GM12878 (cell line): Measurements from ENCODE around the gene MORC3. TPM values are rescaled to one million over a fixed set of nuclear protein-coding genes. Genes with fewer than 3 reads are reported as not detected.

Experiments used
- ATAC-seq: fragments of 200-7000 bp; cut with Tn5 transposase; 3 replicates; pipeline ENCODE4 v1.9.1; 2020; ENCODE audit warnings: mild to moderate bottlenecking, moderate library complexity
- BruUV-seq: library from RNA; stranded (reverse); fragments of 400-500 nt; replicated peaks from 2 replicates; lab custom pipeline; 2021; lab: Mats Ljungman, UMichigan
- CTCF ChIA-PET: fragments of 300-600 bp; sonication (Branson Sonifier 250); formaldehyde crosslinking; extraction: SDS; loops from one replicate; lab custom pipeline; 2021; ENCODE audit warnings: inconsistent platforms; lab: Yijun Ruan, JAX
- POLR2A ChIA-PET: fragments of 350-600 bp; formaldehyde crosslinking; extraction: SDS; loops from one replicate; lab custom pipeline; 2021; ENCODE audit warnings: inconsistent platforms; lab: Charles Lee
- RAD21 ChIA-PET: fragments of 300-600 bp; sonication (Branson Sonifier 250); formaldehyde crosslinking; loops from one replicate; lab custom pipeline; 2023; ENCODE audit warnings: antibody characterized with exemption; ENCODE audit not compliant: unreplicated experiment; lab: Charles Lee
- SMC1A ChIA-PET: fragments of 300-600 bp; sonication (Branson Sonifier 250); formaldehyde crosslinking; loops from one replicate; lab custom pipeline; 2023; ENCODE audit not compliant: unreplicated experiment, uncharacterized antibody; lab: Charles Lee
- DNase-seq: peaks from one replicate; pipeline ENCODE4 v3.0.0-alpha.2; 2011; ENCODE audit warnings: low read depth, low spot score
- FAIRE-seq: peaks from 3 replicates; lab custom pipeline; 2011; peaks lifted over from hg19 to GRCh38; lab: Jason Lieb, UNC
- H2AFZ ChIP-seq: 2 replicates; pipeline ENCODE4 v1.6.0; 2011; ENCODE audit warnings: low read depth, low read length, control low read depth; ENCODE audit not compliant: control insufficient read depth
- H3K27ac ChIP-seq: 2 replicates; pipeline ENCODE4 v1.5.1; 2011; ENCODE audit warnings: control low read depth; ENCODE audit not compliant: control insufficient read depth, insufficient read depth
- H3K27me3 ChIP-seq, 2 experiments: replicated peaks in 1 of 2; 2 replicates each; pipeline versions ENCODE4 v1.6.0 to v1.6.1; 2011; ENCODE audit warnings: low read length in 1 of 2; ENCODE audit not compliant: control insufficient read depth in 2 of 2, insufficient read depth in 2 of 2
- H3K36me3 ChIP-seq, 2 experiments: 2 replicates each; pipeline ENCODE4 v1.5.1; 2011; ENCODE audit warnings: low read length in 1 of 2; ENCODE audit not compliant: control insufficient read depth in 2 of 2, insufficient read depth in 2 of 2
- H3K4me1 ChIP-seq: 2 replicates; pipeline ENCODE4 v1.6.1; 2011; ENCODE audit warnings: mild to moderate bottlenecking, low read length, moderate library complexity, mixed read lengths; ENCODE audit not compliant: control insufficient read depth, insufficient read depth
- H3K4me2 ChIP-seq: 2 replicates; pipeline ENCODE4 v1.6.0; 2011; ENCODE audit warnings: control low read depth; ENCODE audit not compliant: control insufficient read depth, insufficient read depth
- H3K4me3 ChIP-seq: fragments of 200-600 bp; sonication (generic); 2 replicates; pipeline ENCODE4 v1.5.1; 2016
- H3K79me2 ChIP-seq: 2 replicates; pipeline ENCODE4 v1.6.0; 2011; ENCODE audit warnings: low read length; ENCODE audit not compliant: control insufficient read depth, insufficient read depth
- H3K9ac ChIP-seq: 2 replicates; pipeline ENCODE4 v1.8.0; 2011; ENCODE audit warnings: low read length, control low read depth, mixed read lengths; ENCODE audit not compliant: control insufficient read depth, insufficient read depth
- H3K9me3 ChIP-seq: replicated peaks from 3 replicates; pipeline ENCODE4 v1.5.1; 2011; ENCODE audit warnings: mild to moderate bottlenecking, low read length; ENCODE audit not compliant: control insufficient read depth, insufficient read depth
- H4K20me1 ChIP-seq: 2 replicates; pipeline ENCODE4 v1.6.0; 2011; ENCODE audit not compliant: control insufficient read depth, insufficient read depth
- BCL11A ChIP-seq: IDR thresholded peaks from 2 replicates; pipeline ENCODE4 v1.6.1; 2011; ENCODE audit warnings: low read depth, low read length
- BHLHE40 ChIP-seq, 2 experiments: fragments of 450-650 bp in 1 of 2; IDR thresholded peaks; 2 replicates each; pipeline ENCODE4 v1.6.1; 2011 to 2017; ENCODE audit warnings: low read depth in 2 of 2, borderline replicate concordance in 1 of 2, improper control_type of control experiment in 1 of 2, low read length in 1 of 2, mild to moderate bottlenecking in 1 of 2
- CBX5 ChIP-seq: sonication (generic); IDR thresholded peaks from 2 replicates; pipeline ENCODE4 v1.6.1; 2016; ENCODE audit warnings: low read depth, moderate library complexity, mild to moderate bottlenecking, inconsistent platforms
- CHD1 ChIP-seq: IDR thresholded peaks from 2 replicates; pipeline ENCODE4 v1.6.1; 2012; ENCODE audit warnings: low read depth, low read length, improper control_type of control experiment
- CHD4 ChIP-seq: fragments of 200-600 bp; sonication (generic); IDR thresholded peaks from 2 replicates; pipeline ENCODE4 v1.6.1; 2016; ENCODE audit warnings: mild to moderate bottlenecking
- HDGF ChIP-seq: fragments of 450-650 bp; IDR thresholded peaks from 2 replicates; pipeline ENCODE4 v1.6.1; 2016; ENCODE audit warnings: antibody characterized with exemption
- IKZF1 ChIP-seq: fragments of 450-650 bp; conservative IDR thresholded peaks from 2 replicates; pipeline ENCODE4 v1.6.1; 2017; ENCODE audit warnings: antibody characterized with exemption, mild to moderate bottlenecking
- IKZF2 ChIP-seq, 2 experiments: fragments of 450-650 bp; IDR thresholded peaks; 2 replicates each; pipeline ENCODE4 v1.6.1; 2017; ENCODE audit warnings: mild to moderate bottlenecking in 2 of 2, moderate library complexity in 2 of 2
- NFIC ChIP-seq: IDR thresholded peaks from 2 replicates; pipeline ENCODE4 v1.6.1; 2012; ENCODE audit warnings: low read depth, mild to moderate bottlenecking, inconsistent platforms, low read length, moderate library complexity
- NR2F1 ChIP-seq: fragments of 450-650 bp; conservative IDR thresholded peaks from 2 replicates; pipeline ENCODE4 v1.6.1; 2017; ENCODE audit warnings: mild to moderate bottlenecking
- POU2F2 ChIP-seq: IDR thresholded peaks from 3 replicates; pipeline ENCODE4 v1.6.1; 2011; ENCODE audit warnings: low read depth, mild to moderate bottlenecking, low read length, borderline replicate concordance
- RAD51 ChIP-seq: fragments of 450-650 bp; IDR thresholded peaks from 2 replicates; pipeline ENCODE4 v1.6.1; 2016; ENCODE audit warnings: moderate library complexity, mild to moderate bottlenecking, inconsistent platforms
- SIN3A ChIP-seq: IDR thresholded peaks from 2 replicates; pipeline ENCODE4 v1.6.1; 2012; ENCODE audit warnings: low read depth, low read length, improper control_type of control experiment
- SMC3 ChIP-seq: IDR thresholded peaks from 2 replicates; pipeline ENCODE4 v1.6.1; 2011; ENCODE audit warnings: low read length, improper control_type of control experiment, borderline replicate concordance
- SP1 ChIP-seq: IDR thresholded peaks from one replicate; pipeline ENCODE4 v1.6.1; 2011; ENCODE audit warnings: low read depth, low read length
- SRF ChIP-seq, 2 experiments: IDR thresholded peaks; 2 replicates each; pipeline ENCODE4 v1.6.1; 2011; ENCODE audit warnings: low read depth in 2 of 2, low read length in 2 of 2, mild to moderate bottlenecking in 1 of 2, moderate library complexity in 1 of 2
- ZBED1 ChIP-seq: IDR thresholded peaks from 2 replicates; pipeline ENCODE4 v1.6.1; 2016; ENCODE audit warnings: borderline replicate concordance
- WGBS: methylation state at CpG from one replicate; pipeline ENCODE4 v1.1.6; 2016; ENCODE audit warnings: low lambda C conversion rate; ENCODE audit not compliant: insufficient replicate concordance, insufficient coverage; ENCODE audit errors: missing lambda C conversion rate; 5-methylcytosine and 5-hydroxymethylcytosine counted together
- in situ Hi-C: fragments of 300-500 bp; cut with MboI; formaldehyde crosslinking; loops from 9 replicates; pipeline ENCODE4 v1.14.3; 2018; ENCODE audit warnings: mixed read lengths
- intact Hi-C: fragments of 100-400 bp; cut with micrococcal nuclease; formaldehyde crosslinking; loops from one replicate; pipeline ENCODE4 v1.14.2; 2022; ENCODE audit not compliant: unreplicated experiment
- polyA plus RNA-seq, 11 experiments: library from polyadenylated mRNA; depleted of rRNA in 4 of 11; unstranded in 6 of 11; stranded (reverse) in 5 of 11; fragments of >200 nt; fragmentation: Nextera tagmentation in 4 of 11; fragmentation: Illumina TruSeq in 1 of 11; extraction: Ambion mirVana in 4 of 11; extraction: Trizol in 1 of 11; gene quantifications; 1 replicate in 1 of 11; 2 replicates in 10 of 11; pipeline versions ENCODE4 v1.2.1 to v1.2.3, GENCODE V29; 2011 to 2016; ENCODE audit warnings: inconsistent platforms in 2 of 11, missing spikeins in 2 of 11, low read depth in 1 of 11
- total RNA-seq, 4 experiments: library from RNA; depleted of rRNA in 3 of 4; stranded (reverse); fragments of >200 nt in 3 of 4; fragmentation: Illumina TruSeq in 1 of 4; extraction: Trizol in 1 of 4; gene quantifications; 2 replicates each; pipeline versions ENCODE4 v1.2.1 to v1.2.3, GENCODE V29; 2013 to 2021
- TF ChIP-seq, protein P1 (sequence below): fragments of 450-650 bp; IDR thresholded peaks from 2 replicates; pipeline ENCODE4 v1.6.1; 2017; ENCODE audit warnings: mild to moderate bottlenecking, low read depth, inconsistent platforms; ENCODE audit not compliant: poor library complexity, severe bottlenecking

The MORC3 gene
- total and polyA plus RNA-seq, 10 of the 15 experiments (the other 5 are each of a cell fraction or from before 2014, with no cell fraction given): 5.5 to 29.9 (median 16.3) TPM

DNA sequence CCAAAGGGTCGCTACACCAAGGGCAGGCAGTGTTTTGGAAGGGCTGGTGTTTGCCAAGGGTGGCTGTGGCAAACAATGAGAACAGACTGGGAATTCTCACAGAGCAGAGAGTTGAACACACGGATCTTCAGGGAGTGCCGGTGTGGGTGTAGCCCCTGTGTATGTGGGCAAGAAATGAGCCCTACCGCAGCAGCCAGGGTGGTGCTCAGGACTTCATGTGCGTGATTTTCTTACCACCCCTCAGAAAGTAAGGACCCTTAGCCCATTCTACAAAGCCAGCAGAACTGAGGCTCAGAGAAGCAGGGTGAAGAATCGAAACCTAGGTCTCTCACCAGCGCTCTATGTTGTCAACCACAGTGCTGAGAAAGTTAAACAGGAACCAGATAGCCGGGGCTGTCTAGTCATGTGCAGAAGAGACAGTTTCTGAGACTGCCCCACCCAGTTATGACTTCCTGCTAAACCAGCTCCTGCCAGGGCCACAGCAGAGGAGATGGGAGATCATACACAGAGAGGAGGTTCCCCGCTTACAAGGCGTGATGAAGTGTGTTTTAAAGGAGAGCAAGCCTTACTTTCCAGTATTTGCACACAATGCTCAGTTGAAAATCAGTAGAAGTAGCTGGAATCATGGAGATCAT, 21.9 kb upstream of the MORC3 start:
- TSS peak; percentile 83 for BruUV-seq
- H3K27ac ChIP-seq: peak overlapping the region; percentile 94
- TF ChIP-seq, protein P1, sequence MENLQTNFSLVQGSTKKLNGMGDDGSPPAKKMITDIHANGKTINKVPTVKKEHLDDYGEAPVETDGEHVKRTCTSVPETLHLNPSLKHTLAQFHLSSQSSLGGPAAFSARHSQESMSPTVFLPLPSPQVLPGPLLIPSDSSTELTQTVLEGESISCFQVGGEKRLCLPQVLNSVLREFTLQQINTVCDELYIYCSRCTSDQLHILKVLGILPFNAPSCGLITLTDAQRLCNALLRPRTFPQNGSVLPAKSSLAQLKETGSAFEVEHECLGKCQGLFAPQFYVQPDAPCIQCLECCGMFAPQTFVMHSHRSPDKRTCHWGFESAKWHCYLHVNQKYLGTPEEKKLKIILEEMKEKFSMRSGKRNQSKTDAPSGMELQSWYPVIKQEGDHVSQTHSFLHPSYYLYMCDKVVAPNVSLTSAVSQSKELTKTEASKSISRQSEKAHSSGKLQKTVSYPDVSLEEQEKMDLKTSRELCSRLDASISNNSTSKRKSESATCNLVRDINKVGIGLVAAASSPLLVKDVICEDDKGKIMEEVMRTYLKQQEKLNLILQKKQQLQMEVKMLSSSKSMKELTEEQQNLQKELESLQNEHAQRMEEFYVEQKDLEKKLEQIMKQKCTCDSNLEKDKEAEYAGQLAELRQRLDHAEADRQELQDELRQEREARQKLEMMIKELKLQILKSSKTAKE: peak; percentile 94
- TF ChIP-seq SRF (IDR thresholded peaks at IDR 0.05; ENCODE audit: low read depth in 2 of 2, low read length in 2 of 2) (no peak), IKZF1 (peak; percentile 35; the same call in 1 of the 2 replicates), RAD51 (peak; percentile 75), NR2F1 (no peak), HDGF (0 out of 2 replicates have a peak, but pooled peaks have one; percentile 22), NFIC (peak; percentile 63), SIN3A (no peak), BCL11A (0 out of 2 replicates have a peak, but pooled peaks have one; percentile 41), CHD1 (no peak), SMC3 (peak; percentile 13; the same call in 1 of the 2 replicates), BHLHE40 (IDR thresholded peaks at IDR 0.05; ENCODE audit: borderline replicate concordance in 1 of 2, low read depth in 2 of 2, low read length in 1 of 2) (peak; percentile 94 to 95), POU2F2 (peak; percentile 36; the same call in 1 of the 3 replicates), IKZF2 (IDR thresholded peaks at IDR 0.05) (peak in 1 of 2 experiments; percentile 55; a peak in 3 of 4 replicates), CHD4 (no peak), CBX5 (0 out of 2 replicates have a peak, but pooled peaks have one; percentile 61), SP1 (peak; percentile 29), ZBED1 (no peak)

More for the DNA sequence above, 21.9 kb upstream of the MORC3 start:
- Histone ChIP-seq H3K4me1 (peaks cover 32% of the 10 kb centered on the region), H4K20me1 (no peaks in the 10 kb centered on the region), H3K9me3 (peaks cover 2% of the 10 kb centered on the region; the same call in 1 of the 3 replicates), H3K4me2 (peak overlapping the region; percentile 99), H3K36me3 (no peaks in the 10 kb centered on the region), H3K9ac (peak overlapping the region; percentile 75), H2AFZ (peak overlapping the region; percentile 92), H3K4me3 (peak overlapping the region; percentile 33; the same call in 1 of the 2 replicates), H3K27me3 (no peaks in the 10 kb centered on the region), H3K79me2 (no peaks in the 10 kb centered on the region)
- ATAC-seq (peak; percentile 99), FAIRE-seq (peak; percentile 93), DNase-seq (peak; percentile 85)
- SMC1A ChIA-PET: interaction anchor here (0.7 to 5.2 kb wide), 8 partner anchors 9 to 62 kb away, joined by 3 to 28 read pairs (median 9); partner anchors contain the start of gene MORC3
- in situ Hi-C loops: no loop called here
- CTCF ChIA-PET: interaction anchor here (0.7 to 2.2 kb wide), 8 partner anchors 10 to 43 kb away, joined by 3 to 6 read pairs (median 4); partner anchors contain the start of gene MORC3
- intact Hi-C loops: no loop called here
- WGBS: 4% methylated on average over 10 of the region's 10 CpGs
- RAD21 ChIA-PET: interaction anchor here (1.1 to 7.3 kb wide), 6 partner anchors 9 to 62 kb away, joined by 4 to 80 read pairs (median 10); partner anchors contain the start of gene MORC3
- POLR2A ChIA-PET: interaction anchor here (0.6 to 6.0 kb wide), 10 partner anchors 8 to 43 kb away, joined by 3 to 56 read pairs (median 4); partner anchors contain the start of gene MORC3
